ENCODE measurements around the gene FADS1. TPM values are rescaled to one million over a fixed set of nuclear protein-coding genes. Genes with fewer than 3 reads are reported as not detected.

The FADS1 gene
- total and polyA plus RNA-seq, 2 of the 13 experiments (the other 11 are each of a cell fraction or from before 2014, with no cell fraction given): 91.8 to 108 TPM

DNA sequence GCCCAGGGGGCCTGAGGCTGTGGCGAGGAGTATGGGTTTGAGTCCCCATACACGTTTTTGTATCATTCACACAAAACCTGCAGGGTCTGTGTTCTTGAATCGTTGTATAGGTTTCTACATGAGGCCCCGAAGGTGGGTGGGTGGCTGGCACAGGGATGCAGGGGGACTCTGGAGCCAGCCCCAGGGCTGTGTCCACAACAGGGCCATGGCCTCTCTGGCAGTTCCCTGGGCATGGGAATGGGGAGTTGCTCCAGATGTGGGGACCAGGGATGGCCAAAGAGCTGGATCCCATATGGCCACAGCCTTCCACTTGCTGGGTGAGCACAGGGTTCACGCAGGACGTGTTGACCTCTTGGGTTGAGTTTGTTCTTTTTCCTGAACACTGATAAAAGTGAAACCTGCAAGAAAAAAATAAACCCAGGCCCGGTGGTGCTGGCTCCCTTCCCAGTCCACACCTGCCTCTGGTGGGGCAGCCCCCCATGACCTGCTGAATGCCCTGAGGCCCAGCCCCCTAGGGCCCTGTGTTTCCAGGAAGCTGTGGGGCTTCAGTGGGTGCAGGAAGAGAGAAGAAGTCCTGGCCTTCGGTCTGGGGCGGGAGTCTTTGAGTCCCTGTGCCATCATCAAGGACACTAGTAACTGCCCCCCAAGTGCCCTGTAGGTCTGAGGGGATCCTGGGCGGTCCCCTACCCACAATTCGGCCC, 48.3 kb downstream of the FADS1 start (continued):
- TF ChIP-seq, protein P1, sequence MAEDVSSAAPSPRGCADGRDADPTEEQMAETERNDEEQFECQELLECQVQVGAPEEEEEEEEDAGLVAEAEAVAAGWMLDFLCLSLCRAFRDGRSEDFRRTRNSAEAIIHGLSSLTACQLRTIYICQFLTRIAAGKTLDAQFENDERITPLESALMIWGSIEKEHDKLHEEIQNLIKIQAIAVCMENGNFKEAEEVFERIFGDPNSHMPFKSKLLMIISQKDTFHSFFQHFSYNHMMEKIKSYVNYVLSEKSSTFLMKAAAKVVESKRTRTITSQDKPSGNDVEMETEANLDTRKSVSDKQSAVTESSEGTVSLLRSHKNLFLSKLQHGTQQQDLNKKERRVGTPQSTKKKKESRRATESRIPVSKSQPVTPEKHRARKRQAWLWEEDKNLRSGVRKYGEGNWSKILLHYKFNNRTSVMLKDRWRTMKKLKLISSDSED (CRISPR knock-in tag; IDR thresholded peaks at IDR 0.05): no peak
- TF ChIP-seq ZBTB3 (CRISPR knock-in tag; IDR thresholded peaks at IDR 0.05; ENCODE audit: borderline replicate concordance, low read depth): no peak
- TF ChIP-seq, protein P2, sequence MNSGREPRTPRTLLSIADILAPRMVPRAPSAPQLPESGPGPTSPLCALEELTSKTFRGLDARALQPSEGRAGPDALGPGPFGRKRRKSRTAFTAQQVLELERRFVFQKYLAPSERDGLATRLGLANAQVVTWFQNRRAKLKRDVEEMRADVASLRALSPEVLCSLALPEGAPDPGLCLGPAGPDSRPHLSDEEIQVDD (CRISPR knock-in tag; IDR thresholded peaks at IDR 0.05; ENCODE audit: borderline replicate concordance): no peak
- TF ChIP-seq SALL1 (CRISPR knock-in tag; IDR thresholded peaks at IDR 0.05): 0 out of 2 replicates have a peak, but pooled peaks have one; percentile 33
- TF ChIP-seq, protein P3, sequence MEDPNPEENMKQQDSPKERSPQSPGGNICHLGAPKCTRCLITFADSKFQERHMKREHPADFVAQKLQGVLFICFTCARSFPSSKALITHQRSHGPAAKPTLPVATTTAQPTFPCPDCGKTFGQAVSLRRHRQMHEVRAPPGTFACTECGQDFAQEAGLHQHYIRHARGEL (CRISPR knock-in tag; IDR thresholded peaks at IDR 0.05): no peak
- no peak for TF ChIP-seq ELF3 (CRISPR knock-in tag; IDR thresholded peaks at IDR 0.05)
- no peak for TF ChIP-seq RFXANK (CRISPR knock-in tag; IDR thresholded peaks at IDR 0.05)
- no peak for TF ChIP-seq KDM5A (IDR thresholded peaks at IDR 0.05; ENCODE audit: borderline replicate concordance, low read length)
- TF ChIP-seq, protein P4, sequence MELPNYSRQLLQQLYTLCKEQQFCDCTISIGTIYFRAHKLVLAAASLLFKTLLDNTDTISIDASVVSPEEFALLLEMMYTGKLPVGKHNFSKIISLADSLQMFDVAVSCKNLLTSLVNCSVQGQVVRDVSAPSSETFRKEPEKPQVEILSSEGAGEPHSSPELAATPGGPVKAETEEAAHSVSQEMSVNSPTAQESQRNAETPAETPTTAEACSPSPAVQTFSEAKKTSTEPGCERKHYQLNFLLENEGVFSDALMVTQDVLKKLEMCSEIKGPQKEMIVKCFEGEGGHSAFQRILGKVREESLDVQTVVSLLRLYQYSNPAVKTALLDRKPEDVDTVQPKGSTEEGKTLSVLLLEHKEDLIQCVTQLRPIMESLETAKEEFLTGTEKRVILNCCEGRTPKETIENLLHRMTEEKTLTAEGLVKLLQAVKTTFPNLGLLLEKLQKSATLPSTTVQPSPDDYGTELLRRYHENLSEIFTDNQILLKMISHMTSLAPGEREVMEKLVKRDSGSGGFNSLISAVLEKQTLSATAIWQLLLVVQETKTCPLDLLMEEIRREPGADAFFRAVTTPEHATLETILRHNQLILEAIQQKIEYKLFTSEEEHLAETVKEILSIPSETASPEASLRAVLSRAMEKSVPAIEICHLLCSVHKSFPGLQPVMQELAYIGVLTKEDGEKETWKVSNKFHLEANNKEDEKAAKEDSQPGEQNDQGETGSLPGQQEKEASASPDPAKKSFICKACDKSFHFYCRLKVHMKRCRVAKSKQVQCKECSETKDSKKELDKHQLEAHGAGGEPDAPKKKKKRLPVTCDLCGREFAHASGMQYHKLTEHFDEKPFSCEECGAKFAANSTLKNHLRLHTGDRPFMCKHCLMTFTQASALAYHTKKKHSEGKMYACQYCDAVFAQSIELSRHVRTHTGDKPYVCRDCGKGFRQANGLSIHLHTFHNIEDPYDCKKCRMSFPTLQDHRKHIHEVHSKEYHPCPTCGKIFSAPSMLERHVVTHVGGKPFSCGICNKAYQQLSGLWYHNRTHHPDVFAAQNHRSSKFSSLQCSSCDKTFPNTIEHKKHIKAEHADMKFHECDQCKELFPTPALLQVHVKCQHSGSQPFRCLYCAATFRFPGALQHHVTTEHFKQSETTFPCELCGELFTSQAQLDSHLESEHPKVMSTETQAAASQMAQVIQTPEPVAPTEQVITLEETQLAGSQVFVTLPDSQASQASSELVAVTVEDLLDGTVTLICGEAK (IDR thresholded peaks at IDR 0.05): no peak
- TF ChIP-seq, protein P4 (CRISPR knock-in tag; IDR thresholded peaks at IDR 0.05): peak; percentile 52; the same call in 1 of the 2 replicates
- no peak for TF ChIP-seq MBNL3 (CRISPR knock-in tag; conservative IDR thresholded peaks at IDR 0.05)
- TF ChIP-seq, protein P5, sequence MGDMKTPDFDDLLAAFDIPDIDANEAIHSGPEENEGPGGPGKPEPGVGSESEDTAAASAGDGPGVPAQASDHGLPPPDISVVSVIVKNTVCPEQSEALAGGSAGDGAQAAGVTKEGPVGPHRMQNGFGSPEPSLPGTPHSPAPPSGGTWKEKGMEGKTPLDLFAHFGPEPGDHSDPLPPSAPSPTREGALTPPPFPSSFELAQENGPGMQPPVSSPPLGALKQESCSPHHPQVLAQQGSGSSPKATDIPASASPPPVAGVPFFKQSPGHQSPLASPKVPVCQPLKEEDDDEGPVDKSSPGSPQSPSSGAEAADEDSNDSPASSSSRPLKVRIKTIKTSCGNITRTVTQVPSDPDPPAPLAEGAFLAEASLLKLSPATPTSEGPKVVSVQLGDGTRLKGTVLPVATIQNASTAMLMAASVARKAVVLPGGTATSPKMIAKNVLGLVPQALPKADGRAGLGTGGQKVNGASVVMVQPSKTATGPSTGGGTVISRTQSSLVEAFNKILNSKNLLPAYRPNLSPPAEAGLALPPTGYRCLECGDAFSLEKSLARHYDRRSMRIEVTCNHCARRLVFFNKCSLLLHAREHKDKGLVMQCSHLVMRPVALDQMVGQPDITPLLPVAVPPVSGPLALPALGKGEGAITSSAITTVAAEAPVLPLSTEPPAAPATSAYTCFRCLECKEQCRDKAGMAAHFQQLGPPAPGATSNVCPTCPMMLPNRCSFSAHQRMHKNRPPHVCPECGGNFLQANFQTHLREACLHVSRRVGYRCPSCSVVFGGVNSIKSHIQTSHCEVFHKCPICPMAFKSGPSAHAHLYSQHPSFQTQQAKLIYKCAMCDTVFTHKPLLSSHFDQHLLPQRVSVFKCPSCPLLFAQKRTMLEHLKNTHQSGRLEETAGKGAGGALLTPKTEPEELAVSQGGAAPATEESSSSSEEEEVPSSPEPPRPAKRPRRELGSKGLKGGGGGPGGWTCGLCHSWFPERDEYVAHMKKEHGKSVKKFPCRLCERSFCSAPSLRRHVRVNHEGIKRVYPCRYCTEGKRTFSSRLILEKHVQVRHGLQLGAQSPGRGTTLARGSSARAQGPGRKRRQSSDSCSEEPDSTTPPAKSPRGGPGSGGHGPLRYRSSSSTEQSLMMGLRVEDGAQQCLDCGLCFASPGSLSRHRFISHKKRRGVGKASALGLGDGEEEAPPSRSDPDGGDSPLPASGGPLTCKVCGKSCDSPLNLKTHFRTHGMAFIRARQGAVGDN (CRISPR knock-in tag; IDR thresholded peaks at IDR 0.05): no peak
- TF ChIP-seq CC2D1A (CRISPR knock-in tag; IDR thresholded peaks at IDR 0.05): no peak
- TF ChIP-seq ZNF644 (CRISPR knock-in tag; IDR thresholded peaks at IDR 0.05; ENCODE audit: low read depth): no peak

Data from HepG2 (cell line).